Fibroblast of the conjunctiva (primary cell): ENCODE results near the gene USP37.

Source experiments
- DNase-seq: peaks from one replicate; pipeline ENCODE4 v3.0.0-alpha.2; 2010; ENCODE audit warnings: low read depth

The USP37 gene, protein sequence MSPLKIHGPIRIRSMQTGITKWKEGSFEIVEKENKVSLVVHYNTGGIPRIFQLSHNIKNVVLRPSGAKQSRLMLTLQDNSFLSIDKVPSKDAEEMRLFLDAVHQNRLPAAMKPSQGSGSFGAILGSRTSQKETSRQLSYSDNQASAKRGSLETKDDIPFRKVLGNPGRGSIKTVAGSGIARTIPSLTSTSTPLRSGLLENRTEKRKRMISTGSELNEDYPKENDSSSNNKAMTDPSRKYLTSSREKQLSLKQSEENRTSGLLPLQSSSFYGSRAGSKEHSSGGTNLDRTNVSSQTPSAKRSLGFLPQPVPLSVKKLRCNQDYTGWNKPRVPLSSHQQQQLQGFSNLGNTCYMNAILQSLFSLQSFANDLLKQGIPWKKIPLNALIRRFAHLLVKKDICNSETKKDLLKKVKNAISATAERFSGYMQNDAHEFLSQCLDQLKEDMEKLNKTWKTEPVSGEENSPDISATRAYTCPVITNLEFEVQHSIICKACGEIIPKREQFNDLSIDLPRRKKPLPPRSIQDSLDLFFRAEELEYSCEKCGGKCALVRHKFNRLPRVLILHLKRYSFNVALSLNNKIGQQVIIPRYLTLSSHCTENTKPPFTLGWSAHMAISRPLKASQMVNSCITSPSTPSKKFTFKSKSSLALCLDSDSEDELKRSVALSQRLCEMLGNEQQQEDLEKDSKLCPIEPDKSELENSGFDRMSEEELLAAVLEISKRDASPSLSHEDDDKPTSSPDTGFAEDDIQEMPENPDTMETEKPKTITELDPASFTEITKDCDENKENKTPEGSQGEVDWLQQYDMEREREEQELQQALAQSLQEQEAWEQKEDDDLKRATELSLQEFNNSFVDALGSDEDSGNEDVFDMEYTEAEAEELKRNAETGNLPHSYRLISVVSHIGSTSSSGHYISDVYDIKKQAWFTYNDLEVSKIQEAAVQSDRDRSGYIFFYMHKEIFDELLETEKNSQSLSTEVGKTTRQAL

DNA sequence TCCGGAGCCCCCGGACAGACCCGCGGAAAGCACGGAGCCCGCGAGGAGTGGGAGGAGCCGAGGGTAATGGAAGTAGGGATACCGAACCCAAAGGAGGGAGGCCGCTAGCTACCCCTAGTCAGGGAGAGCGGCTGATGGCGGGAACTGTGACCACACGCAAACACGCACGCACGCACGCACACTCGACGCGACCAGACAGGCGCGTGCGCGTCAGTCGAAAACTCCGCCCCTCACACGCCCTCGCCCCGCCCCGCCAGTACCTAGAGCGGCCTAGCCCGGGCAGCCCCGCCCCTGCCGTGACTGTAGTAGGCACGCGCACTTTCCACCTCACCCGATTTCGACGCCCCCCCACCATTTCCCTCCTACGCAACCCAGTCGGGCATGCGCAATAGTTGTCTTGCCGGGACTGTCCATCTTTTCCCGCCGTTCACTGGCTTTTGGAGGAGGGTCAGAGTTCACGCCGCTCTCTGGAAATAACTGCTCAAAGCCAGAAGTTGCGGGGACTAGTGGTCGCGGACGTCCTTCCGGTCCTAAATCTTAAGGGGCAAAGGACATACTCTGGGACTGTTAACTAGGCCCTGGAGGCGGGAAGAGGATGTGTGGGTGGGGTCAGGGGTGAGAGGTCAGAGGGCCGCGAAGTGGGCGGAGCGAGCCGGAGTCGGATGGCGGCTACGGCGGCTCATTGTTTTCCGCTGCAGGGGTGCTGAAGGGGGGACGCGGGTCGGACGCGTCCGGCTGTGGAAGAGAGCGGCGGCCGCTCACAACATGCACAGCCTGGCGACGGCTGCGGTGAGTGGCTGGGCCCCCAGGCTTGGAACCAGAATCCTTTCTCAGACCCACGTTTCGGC is at the start of gene USP37, which contains the start of gene CNOT9:
Gene USP37 (minus strand): TSS at position 162 of the 848 bp plus-strand sequence. CDS start 9,698 bp downstream, outside the sequence.
Gene CNOT9 (plus strand): TSS at position 650 of the 848 bp plus-strand sequence. CDS start 116 bp downstream, at position 766.
- DNase-seq = peak; percentile 97

DNA sequence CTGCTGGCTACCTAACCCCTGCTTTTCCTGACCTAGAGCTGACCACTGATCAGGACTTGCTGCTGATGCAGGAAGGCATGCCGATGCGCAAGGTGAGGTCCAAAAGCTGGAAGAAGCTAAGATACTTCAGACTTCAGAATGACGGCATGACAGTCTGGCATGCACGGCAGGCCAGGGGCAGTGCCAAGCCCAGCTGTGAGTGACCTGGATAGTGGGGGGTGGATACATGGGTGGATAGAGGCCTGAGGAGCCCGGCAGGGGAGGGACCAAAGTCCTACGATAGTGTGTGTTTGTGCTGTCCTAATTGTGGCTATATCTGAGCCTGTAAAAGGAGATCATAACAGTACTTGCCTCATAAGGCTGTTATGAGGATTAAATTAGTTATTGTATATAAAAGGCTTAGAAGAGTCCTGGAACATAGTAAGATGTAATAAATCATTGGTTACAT is 47.7 kb upstream of the USP37 start:
- DNase-seq = no peak

DNA sequence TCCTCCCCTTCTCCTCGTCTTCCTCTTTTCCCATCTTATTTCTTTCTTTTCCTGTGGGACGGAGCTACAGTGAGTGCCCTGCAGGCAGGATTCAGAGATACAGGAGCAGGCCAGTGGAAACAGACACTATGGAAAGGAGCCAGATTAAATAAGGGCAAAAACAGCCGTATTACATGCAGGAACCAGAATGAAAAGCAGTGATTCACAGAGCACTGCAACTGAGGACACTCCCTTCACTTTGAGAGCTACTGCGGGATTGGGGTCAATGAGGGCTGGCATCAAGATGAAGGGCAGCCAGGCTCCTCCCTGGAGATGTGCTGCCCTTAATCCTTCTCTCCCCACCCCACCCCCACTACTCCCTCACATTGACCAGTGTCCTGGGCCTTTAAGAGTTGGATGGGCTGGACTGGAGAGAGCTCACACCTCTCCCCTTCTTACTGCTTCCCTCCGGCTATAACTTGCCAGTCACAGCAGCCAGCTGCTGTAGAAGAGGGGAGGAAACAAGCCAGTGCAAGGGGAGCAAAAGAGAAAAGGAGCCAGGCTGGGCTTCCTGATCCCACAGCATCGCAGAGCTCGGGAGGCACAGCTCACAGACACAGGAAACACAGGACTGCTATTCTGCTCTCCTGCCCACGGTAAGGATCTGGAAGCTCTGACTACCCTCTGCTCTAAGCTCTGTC is 39.4 kb upstream of the USP37 start, which contains the start of gene PLCD4:
Gene PLCD4 (plus strand): TSS at position 464 of the 680 bp plus-strand sequence. CDS start 7,841 bp downstream, outside the sequence.
- DNase-seq = peak; percentile 91

DNA sequence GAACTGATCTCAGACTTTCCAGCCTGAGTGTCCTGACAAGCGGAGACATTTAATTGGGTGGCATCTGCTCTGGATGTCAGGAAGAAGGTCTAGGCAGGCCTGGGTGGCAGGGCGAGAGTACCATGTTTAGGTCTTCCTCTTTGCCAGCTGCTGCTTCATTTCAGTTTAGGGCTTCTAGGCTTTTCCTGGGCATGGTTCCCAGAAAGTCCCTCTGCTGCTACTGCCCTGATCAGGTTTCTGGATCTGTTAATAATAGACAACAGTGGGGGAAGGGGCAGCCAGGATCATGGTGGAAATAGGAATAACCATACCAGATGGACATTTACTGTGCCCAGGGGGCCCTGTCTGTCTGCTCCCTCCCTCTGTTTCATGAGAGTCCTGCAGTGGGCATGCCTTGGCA is 37.3 kb upstream of the USP37 start:
- DNase-seq = peak; percentile 64

DNA sequence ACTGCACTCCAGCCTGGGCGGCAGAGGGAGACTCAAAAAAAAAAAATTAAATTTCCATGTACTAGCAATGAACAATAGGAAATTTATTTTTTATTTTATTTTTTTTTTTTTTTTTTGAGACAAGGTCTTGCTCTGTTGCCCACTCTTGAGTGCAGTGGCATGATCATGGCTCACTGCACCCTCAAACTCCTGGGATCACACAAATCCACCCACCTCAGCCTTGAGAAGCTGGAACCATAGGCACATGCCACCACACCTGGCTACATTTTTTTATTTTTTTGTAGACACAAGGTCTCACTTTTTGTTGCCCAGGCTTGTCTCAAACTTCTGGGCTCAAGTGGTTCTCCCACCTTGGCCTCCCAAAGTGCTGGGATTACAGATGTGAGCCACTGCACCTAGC is 17.4 kb upstream of the USP37 start:
- no peak for DNase-seq

DNA sequence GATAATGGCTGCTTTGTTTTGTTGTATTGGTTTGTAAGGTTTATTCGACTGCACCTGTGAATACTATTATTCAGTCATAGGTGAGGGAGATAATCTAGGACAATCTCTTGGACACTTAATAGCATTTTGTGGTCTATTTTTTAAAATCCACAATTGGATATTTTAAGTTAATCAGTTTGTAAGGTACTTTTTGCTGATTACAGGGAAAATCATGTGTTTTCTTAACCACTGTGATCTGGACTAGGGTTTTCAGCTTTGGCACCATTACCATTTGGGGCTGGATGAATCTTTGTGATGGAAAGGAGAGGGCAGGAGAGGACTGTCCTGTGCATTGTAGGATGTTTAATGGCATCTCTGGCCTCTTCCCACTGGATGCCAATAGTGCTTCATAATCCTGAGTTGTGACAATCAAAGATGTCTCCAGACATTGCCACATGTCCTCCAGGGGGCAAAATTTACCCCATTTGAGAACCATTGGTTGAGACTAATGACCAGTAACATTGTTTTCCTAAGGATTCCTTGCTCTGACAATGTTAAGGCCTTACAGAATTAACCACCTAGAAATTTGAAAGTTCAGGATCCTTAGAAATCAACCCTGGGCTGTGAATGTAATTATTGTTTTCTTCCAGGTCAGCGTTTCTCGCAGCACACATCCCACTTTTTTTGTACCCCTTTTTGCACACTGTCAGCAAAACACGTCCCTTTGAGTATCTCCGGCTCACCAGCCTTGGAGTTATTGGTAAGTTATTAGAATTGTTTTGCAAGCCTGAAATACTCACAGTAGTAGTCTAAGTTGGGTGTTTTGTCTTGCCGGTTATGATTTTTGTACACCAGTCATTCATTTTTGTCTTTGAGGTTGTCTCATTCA is 16.1 kb upstream of the USP37 start:
- no peak for DNase-seq

DNA sequence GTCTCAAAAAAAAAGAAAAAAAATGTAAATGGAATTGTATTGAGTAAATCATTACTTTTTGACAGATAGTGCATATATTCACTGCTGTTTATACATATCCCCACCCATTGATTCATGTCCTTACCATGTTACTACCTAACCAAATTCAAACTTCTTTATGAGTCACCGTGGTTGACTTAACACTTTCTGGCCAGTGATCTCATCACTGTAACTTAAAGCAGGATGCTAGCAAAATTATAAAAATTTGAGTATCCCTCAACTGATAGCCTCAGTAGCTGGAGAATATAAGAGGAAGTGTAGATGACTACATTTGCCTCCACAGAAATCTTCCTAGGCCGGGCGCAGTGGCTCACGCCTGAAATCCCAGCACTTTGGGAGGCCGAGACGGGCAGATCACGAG is 13.9 kb upstream of the USP37 start:
- DNase-seq = no peak

DNA sequence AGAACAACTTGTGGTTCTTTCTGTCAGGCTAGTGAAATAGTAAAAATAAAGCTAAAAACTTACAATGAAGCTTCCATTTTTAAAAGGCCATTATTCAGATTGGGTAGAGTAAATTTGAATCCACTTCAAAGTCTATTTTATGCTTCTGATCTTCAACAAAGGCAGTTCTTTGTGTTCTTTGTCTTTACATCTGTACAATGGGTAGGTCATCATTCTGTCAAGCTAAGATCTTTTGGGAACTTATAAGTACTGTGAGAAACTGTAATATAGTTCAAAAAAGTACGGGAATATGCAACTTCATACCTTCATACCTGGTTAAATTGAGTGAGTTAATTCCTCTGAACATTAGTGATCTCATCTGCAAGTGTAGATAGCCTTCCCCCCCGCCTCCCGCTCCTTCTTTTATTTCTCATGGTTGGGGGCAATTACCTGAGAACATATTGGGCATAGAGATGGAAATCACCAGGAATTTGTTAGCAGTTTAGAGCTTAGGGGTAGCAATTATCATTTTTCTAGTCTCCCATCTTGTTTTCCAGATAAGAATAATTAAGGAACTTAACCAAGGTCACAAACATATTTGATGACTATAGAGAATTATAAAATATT is 10.2 kb upstream of the USP37 start:
- DNase-seq = no peak

DNA sequence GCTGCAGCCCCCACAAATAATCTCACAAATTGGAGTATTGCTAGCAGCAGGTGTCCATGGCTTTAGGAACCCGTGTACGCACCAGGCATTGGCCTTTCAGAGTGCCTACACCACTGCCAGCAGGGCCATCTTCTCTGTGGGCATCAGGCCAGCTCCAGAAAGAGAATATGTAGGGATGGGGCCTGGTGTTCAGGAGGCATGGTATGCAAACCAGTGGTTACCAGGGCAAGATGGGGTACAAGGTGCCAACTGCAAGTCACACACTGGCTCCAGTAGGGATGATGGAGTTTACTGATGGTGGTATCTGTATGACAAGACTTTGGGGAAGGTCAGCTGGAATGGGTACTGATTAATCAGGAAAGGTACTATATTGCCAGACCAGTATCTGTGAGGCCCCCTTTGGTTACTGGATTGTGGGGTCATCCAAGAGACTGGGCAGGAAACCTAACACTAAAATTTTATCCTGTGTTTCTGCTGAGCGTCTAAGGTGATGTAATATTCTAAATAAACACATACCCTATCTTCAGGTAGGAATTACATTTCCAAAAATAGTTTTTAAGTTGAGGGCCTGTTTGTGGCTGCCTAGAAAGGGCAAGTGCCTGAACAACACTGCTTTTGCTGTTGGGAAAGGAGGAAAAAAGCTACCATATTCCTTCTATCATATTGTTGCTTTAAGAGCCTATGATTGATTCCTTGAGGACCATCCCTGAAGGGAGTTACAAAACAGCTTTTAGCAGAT is 9.5 kb upstream of the USP37 start:
- DNase-seq = no peak

DNA sequence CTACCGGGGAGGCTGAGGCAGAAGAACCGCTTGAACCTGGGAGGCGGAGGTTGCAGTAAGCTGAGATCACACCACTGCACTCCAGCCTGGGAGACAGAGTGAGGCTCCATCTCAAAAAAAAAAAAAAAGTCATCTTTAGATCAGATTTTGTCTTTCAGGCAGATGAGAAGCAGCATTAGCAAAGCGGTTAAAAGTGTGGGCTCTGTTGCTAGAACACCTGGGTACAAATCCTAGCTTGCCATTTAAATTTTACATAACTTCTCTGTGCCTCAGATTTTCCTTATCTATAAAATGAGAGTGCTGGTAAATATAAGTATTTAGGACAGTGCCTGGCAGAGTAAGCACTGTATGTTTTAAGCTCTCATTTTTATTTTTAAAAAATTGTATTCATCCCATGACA is 8.7 kb upstream of the USP37 start:
- DNase-seq = no peak

DNA sequence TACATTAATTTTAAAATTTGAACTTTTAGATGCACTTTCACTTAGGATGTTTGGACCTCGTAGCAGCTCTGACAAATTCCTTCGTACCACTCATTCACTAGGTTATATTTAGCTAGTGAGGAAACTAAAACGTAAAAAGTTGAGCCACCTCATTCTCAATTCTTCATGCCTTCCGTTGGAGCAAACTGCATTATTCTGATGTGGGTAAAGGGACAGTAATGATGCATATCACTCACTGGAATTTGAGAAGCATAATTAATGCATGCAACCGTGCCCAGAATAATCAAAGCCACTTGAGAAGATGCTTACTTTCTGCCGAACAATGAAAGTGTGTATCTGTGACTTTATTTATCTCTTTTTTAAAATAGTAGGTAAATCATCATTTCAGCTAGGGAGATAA is 2.7 kb upstream of the USP37 start:
- DNase-seq = no peak

DNA sequence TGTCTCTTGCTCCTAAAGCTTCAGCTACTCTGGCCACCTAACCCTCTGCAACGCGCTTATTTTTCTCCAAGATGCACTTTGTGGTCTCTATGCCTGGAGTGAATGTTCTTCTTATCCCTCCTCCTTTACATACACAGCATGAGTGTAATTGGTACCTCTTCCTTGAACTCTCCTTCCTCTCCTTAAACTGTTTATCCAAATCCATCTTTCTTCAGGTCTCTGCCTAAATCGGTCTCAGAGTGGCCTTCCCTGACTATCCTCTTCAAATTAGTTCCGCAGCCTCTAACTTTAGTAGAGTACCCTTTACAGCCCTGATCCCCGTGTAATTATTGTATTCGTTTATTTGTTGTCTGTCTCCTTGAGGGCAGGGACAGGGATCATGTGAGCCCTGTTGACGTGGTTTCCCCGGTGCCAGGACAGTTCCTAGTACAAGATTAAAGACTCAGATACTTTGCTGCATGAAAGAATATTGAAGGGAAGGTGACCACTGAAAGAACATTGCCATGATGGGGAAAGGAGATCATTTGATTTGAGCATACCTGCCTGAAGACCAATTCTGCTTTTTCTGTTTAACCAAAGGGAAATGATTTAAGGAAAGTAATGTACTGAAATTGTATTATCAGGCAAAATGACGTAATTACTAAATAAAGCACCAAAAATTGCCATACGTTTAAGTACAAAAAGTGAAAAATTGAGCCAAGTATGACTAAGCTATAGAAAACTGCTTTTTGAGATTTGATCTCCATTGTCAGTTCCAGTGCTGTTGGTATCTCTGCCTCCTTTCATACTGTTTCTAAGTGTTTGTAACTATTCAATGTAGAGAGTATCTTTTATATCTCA is 1.7 kb upstream of the USP37 start:
- DNase-seq = no peak

DNA sequence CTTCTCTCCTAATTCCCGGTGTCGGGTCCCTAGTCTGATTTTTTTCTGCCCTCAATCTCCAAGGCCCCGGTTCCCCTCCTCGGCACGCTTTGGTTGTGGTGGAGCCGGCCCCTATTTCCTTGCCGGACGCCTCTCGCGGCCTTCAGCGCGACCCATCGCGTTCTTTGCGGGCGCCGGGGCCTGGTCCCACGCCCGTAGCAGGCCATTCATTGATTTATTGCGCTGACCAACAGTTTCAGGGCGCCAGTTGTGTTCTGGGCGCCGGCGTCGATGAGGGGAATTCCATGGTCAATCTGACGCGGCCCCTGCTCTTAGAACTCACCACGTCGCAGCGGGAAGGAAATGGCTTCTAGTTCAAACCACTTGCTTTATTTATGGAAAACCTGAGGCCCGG is 884 bp upstream of the USP37 start:
- no peak for DNase-seq

DNA sequence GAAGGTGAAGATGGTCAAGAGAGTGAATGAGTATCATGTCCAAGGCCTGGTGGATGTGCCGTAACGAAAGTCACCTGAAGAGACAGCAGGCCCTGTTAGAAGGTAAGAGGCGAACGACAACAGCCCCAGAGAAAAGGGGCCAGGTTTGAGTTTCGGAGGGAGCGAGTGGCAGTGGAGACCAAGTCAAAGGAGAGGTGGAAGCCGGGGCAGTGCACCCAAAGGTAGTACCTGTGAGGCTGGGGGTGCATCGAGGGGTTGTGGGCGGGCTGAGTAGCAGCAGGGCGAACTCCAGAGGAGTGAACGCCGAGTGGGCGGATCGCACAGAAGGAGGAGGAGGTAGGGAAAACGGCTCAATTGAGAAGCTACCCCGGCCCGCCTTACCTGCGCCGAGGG is 358 bp downstream of the USP37 start:
- DNase-seq = no peak

DNA sequence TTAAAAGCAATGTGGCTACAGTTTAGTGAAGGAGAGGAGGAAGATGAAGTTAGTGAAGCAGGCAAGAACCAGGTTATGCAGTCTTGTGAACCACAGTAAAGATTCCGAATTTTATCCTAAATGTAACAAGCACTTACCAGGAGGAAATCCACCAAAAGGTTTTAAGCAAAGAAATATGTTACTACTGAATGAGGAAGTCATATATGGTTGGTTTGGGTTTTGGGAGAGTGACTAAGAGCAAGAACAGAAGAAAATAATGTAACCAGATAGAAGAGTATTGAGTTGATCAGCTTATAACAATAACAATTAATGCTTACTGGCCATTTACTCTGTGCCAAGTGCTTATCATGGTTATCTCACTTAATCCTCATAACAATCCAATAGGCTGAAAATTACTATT is 1.9 kb downstream of the USP37 start:
- DNase-seq = no peak

DNA sequence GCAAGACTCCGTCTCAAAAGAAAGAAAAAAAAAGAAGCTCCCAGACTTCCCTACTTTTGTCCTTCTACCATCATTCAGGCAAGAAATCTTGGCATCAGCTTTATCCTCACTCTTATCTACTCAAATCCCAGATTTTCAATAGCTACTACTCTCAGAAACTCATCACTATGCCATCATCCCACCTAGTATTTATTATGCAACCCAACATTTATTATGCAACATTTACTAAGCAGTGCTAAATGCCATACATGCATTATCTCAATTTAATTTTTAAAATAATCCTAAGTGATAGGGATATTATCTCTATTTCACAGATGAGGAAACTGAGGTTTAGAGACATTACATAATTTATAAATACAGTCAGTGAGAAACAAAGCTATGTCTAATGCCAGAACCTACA is 4.1 kb downstream of the USP37 start:
- DNase-seq = no peak

DNA sequence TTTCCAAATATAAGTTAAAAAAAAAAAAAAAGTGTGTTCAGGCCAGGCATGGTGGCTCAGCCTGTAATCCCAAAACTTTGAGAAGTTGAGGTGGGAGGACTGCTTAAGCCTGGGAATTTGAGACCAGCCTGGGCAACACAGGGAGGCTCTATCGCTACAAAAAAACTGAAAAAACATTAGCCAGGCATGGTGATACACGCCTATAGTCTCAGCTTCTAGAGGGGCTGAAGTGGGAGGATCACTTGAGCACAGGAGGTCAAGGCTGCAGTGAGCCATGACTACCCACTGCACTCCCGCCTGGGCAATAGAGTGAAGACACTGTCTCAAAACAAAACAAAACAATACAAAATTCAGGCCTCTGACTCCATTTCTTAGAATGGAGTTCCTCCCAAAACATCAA is 9.2 kb downstream of the USP37 start:
- no peak for DNase-seq

DNA sequence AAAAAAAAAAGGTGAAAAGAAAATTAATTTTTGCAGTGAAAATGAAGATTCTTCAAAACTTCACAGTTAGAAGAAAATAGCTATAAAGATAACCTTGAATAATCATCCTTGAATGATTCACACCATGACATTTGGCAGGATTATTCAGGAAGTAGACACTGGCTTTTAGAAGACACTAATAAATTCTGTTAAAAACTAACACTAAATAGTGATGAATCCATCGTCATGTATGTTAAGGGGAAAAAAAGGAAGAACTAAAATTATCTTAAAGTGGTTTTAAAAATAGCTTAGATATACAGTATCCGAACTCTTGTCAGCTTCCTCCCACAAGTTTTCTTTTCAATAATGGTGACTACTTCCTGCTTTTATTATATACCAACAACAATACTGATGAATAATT is 10.2 kb downstream of the USP37 start:
- DNase-seq = no peak
